WERI-Rb-1 (cell line): ENCODE measurements around the gene FOXP4.

ENCODE experiments used
- DNase-seq: peaks from one replicate; pipeline ENCODE4 v3.0.0-alpha.2; 2020
- H3K27ac ChIP-seq: fragments of 250-450 bp; sonication (Bioruptor Pico); 2 replicates; pipeline ENCODE4 v1.5.1; 2020; ENCODE audit warnings: mild to moderate bottlenecking, moderate library complexity
- H3K27me3 ChIP-seq: fragments of 250-450 bp; sonication (Bioruptor Pico); 2 replicates; pipeline ENCODE4 v1.5.1; 2021; ENCODE audit warnings: mild to moderate bottlenecking, low read depth, moderate library complexity; ENCODE audit not compliant: insufficient read depth, severe bottlenecking
- H3K36me3 ChIP-seq: fragments of 250-450 bp; sonication (Bioruptor Pico); 2 replicates; pipeline ENCODE4 v1.5.1; 2020; ENCODE audit warnings: mild to moderate bottlenecking, moderate library complexity
- H3K4me3 ChIP-seq: 2 replicates; pipeline ENCODE4 v1.5.1; 2011; ENCODE audit warnings: low read depth, mild to moderate bottlenecking, control low read depth, low read length
- H3K9me3 ChIP-seq: fragments of 250-450 bp; sonication (Bioruptor Pico); 2 replicates; pipeline ENCODE4 v1.5.1; 2021; ENCODE audit warnings: mild to moderate bottlenecking, moderate library complexity; ENCODE audit not compliant: severe bottlenecking
- TF ChIP-seq, protein P1 (sequence below): IDR thresholded peaks from 2 replicates; pipeline ENCODE4 v1.5.1; 2011; ENCODE audit warnings: low read depth, mild to moderate bottlenecking, control low read depth, inconsistent platforms, low read length

Gene FOXP4

DNA sequence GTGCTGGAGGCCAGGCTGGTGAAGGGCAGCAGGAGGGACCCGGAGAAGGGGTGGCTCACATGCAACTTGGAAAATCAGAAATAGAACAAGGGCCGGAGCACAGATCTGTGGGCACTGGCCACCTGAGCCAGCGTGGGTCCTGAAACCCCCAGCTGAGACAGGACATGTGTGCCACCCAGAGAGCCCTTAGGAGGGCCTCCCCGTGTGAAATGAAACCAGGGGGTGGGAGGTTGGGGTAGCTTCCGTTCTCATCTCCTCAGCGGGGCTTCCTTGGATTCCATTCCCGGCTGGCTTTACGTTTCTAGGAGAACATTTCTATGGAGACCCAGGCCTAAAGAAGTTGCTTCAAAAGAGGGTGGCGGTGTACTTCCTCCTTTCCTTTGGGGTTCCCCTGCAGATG is 5.7 kb downstream of the FOXP4 start:
- H3K27ac ChIP-seq = no peak overlapping the region
- TF ChIP-seq, protein P1, sequence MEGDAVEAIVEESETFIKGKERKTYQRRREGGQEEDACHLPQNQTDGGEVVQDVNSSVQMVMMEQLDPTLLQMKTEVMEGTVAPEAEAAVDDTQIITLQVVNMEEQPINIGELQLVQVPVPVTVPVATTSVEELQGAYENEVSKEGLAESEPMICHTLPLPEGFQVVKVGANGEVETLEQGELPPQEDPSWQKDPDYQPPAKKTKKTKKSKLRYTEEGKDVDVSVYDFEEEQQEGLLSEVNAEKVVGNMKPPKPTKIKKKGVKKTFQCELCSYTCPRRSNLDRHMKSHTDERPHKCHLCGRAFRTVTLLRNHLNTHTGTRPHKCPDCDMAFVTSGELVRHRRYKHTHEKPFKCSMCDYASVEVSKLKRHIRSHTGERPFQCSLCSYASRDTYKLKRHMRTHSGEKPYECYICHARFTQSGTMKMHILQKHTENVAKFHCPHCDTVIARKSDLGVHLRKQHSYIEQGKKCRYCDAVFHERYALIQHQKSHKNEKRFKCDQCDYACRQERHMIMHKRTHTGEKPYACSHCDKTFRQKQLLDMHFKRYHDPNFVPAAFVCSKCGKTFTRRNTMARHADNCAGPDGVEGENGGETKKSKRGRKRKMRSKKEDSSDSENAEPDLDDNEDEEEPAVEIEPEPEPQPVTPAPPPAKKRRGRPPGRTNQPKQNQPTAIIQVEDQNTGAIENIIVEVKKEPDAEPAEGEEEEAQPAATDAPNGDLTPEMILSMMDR = no peak

DNA sequence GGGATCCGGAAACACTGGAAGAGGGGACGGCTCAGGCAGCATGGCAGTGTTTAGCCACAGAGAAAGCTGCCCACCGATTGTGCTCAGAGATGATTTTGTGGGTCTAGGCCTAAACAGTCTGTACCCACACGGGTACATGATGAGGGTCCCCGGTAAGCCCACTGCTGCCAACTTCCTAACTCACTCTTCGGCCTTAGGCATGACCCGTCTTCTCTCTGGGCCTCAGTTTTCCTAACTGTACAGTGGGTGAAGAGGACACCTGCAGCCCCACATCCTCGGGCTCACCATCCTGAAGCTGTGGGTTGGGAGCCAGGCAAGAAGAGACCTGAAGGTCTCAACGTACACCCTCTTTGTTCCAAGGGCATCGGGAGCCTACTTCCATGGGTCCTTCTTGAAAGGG is 6.5 kb downstream of the FOXP4 start:
- no peak overlapping the region for H3K27ac ChIP-seq
- no peaks in the 10 kb centered on the region for H3K27me3 ChIP-seq
- TF ChIP-seq, protein P1 = no peak
- H3K9me3 ChIP-seq = no peaks in the 10 kb centered on the region
- DNase-seq = no peak
- H3K4me3 ChIP-seq = no peak overlapping the region
- H3K36me3 ChIP-seq = peaks cover 62% of the 10 kb centered on the region

More for the DNA sequence above, 5.7 kb downstream of the FOXP4 start:
- H3K4me3 ChIP-seq = no peak overlapping the region
- no peaks in the 10 kb centered on the region for H3K27me3 ChIP-seq
- H3K36me3 ChIP-seq = peaks cover 56% of the 10 kb centered on the region
- no peak for DNase-seq
- no peaks in the 10 kb centered on the region for H3K9me3 ChIP-seq

DNA sequence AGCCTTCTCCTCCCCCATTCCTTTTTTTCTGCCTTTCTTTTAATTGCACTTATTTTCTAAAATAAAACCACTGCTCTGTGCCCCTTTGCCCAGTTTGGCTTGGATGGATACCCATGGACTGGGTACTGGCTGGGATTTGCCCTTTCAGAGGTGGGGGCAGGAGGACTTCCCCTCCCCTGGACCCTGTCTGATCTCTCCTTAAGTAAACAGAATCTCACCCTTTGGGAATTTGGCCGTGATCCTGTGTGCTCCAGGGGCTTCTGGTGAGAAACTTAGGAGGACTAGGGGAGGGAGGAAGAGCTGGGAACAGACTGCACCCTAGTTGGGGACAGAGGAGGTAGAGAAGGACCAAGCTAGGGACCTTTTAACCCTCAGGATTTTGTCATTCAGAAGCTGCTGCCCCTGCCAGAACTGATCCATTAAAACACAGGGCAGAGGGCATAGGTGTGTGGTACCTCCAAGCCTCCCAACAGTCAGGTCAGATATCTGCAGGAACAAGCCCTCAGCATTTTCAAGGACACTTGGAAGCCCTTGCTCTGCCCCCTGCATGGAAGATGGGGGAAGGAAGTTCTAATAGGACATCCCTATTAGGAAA is 7.3 kb downstream of the FOXP4 start:
- Histone ChIP-seq H3K4me3 (no peak overlapping the region), H3K9me3 (no peaks in the 10 kb centered on the region), H3K36me3 (peaks cover 65% of the 10 kb centered on the region), H3K27ac (no peak overlapping the region), H3K27me3 (no peaks in the 10 kb centered on the region)
- DNase-seq = no peak
- TF ChIP-seq, protein P1 = no peak

DNA sequence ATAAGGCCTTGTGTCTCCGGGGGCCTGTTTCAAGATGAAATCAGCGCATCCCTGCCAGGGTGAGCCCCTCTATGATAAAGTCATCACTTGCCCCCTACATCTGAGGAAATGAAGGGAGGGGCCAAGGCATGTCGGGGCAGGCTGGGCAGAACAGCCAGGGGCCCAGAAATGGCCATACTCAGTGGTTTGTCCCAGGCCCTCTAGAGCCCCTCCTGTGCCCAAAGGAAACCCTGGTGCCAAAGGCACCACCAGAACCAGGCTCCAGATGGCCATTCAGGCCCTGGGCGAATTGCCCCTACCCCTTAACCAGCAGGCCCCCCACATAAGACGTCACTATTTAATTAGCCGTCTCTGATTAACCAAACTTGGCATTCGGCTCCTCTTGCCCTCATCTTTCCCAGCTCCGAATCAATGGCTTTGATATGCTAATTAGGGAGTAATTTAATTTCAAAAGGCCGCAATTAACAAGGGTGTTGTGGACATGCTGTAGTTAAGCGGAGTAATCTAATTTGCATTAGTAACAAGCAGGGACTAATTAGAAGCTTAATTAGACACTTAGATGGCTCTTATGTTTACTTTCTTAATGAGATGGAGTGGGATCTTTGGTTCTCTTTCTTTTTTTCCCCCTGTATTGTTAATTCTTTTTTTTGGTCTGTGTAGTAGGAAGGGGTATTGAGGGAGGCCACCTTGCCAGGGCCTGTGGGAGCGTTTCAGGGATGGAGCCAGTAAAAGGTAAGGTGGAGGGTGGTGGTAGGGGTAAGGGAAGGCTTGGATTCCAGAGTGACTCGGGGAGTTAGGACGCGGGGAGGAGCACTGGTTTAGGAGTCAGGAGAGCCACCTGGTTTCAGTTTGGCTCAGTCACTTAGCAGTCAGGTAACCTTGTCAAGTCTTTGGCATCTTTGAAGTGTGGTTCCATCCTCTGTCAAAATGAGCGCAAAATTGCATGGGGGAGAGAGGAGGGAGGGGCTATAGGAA is 9.4 kb downstream of the FOXP4 start:
- TF ChIP-seq, protein P1 = no peak
- Histone ChIP-seq H3K27ac (no peak overlapping the region), H3K9me3 (no peaks in the 10 kb centered on the region), H3K27me3 (no peaks in the 10 kb centered on the region), H3K4me3 (no peak overlapping the region), H3K36me3 (peaks cover 56% of the 10 kb centered on the region)
- DNase-seq = no peak

DNA sequence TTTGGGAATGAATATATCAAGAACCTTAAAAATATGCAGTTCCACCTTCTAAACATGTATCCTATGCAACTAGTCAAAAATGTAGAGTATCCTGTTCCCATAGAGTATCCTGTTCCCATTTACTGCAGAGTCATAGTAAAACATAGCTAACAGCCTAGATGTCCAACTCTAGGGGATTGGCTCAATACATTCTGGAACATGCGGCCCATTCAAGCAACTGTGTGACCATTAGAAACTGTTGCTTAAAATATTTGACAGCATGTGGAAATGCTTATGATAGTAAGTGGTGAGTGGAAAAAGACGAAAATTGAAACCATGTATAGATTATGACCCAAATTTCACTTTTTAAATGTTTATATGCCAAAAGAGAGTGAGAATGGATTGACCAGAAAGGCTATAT is 11.2 kb downstream of the FOXP4 start:
- Histone ChIP-seq H3K4me3 (no peak overlapping the region), H3K36me3 (peaks cover 45% of the 10 kb centered on the region), H3K9me3 (no peaks in the 10 kb centered on the region), H3K27me3 (no peaks in the 10 kb centered on the region), H3K27ac (no peak overlapping the region)
- DNase-seq = no peak
- TF ChIP-seq, protein P1 = no peak
